ENCODE measurements around the gene RAD51B.

- TF ChIP-seq CTCF (IDR thresholded peaks at IDR 0.05) (no peak), POLR2AphosphoS5 (IDR thresholded peaks at IDR 0.05) (no peak), POLR2A (IDR thresholded peaks at IDR 0.05) (no peak)
These were observed 836.9 kb downstream of the RAD51B start for GRCh38 chr14:68656452-68656851.
